ENCODE results near the gene KCNJ14. TPM values are rescaled to one million over a fixed set of nuclear protein-coding genes. Genes with fewer than 3 reads are reported as not detected.
"Not testable (repeated sequence)": the region's sequence is repeated elsewhere in the genome, so short reads cannot be mapped to it uniquely, and the experiment has no call there.

Gene KCNJ14
- total RNA-seq, 4 donors from 2014 or later, result 0.42 to 0.86 (median 0.51) TPM

GRCh38 chr19:48487544-48487943 is 32.2 kb downstream of the KCNJ14 start:
- Histone ChIP-seq H3K9me3 (no peaks in the 10 kb centered on the region), H3K4me1 (peaks cover 25 to 47% (median 38%) of the 10 kb centered on the region in 4 donors), H3K27ac (replicated peaks in 1 of 4) (peak overlapping the region; percentile 7 to 67 (median 54)), H3K27me3 (peaks cover 0 to 17% (median 4%) of the 10 kb centered on the region in 4 donors), H3K4me3 (no peak overlapping the region), H3K36me3 (no peaks in the 10 kb centered on the region)
- TF ChIP-seq POLR2AphosphoS5 (IDR thresholded peaks at IDR 0.05), result no peak
- TF ChIP-seq EP300 (IDR thresholded peaks at IDR 0.05), result no peak
- no peak for TF ChIP-seq POLR2A (IDR thresholded peaks at IDR 0.05; ENCODE audit: low read depth)
- TF ChIP-seq CTCF (IDR thresholded peaks at IDR 0.05), result no peak
- intact Hi-C loops (cut with DNase I), result no loop called here
- DNase-seq (ENCODE audit: extremely low spot score), result no peak
- WGBS, result 85% methylated on average over 6 of the region's 6 CpGs

- no peak for DNase-seq (ENCODE audit: extremely low spot score)
- Histone ChIP-seq H3K36me3 (no peaks in the 10 kb centered on the region), H3K27ac (replicated peaks in 1 of 4) (peak overlapping the region; percentile 61 to 71 (median 68)), H3K9me3 (no peaks in the 10 kb centered on the region), H3K4me1 (peaks cover 24 to 47% (median 41%) of the 10 kb centered on the region in 4 donors), H3K4me3 (no peak overlapping the region), H3K27me3 (peaks cover 0 to 17% (median 4%) of the 10 kb centered on the region in 4 donors)
- intact Hi-C loops (cut with DNase I), result no loop called here
- TF ChIP-seq POLR2AphosphoS5 (IDR thresholded peaks at IDR 0.05), result peak in 1 of 2 donors; percentile 67
- TF ChIP-seq EP300 (IDR thresholded peaks at IDR 0.05), result no peak
- WGBS, result 79% methylated on average over 6 of the region's 8 CpGs
Observed at GRCh38 chr19:48487948-48488347, 32.6 kb downstream of the KCNJ14 start.

GRCh38 chr19:48488478-48488877 is 33.1 kb downstream of the KCNJ14 start:
- peak overlapping the region; percentile 61 to 71 (median 68) for H3K27ac ChIP-seq (replicated peaks in 1 of 4)
- H3K36me3 ChIP-seq; H3K9me3 ChIP-seq; intact Hi-C loops (cut with DNase I); H3K4me3 ChIP-seq; DNase-seq (ENCODE audit: extremely low spot score): not testable (repeated sequence)
- WGBS, result 84% methylated on average over 7 of the region's 7 CpGs
- peaks cover 24 to 48% (median 44%) of the 10 kb centered on the region in 4 donors for H3K4me1 ChIP-seq
- peaks cover 0 to 17% (median 4%) of the 10 kb centered on the region in 4 donors for H3K27me3 ChIP-seq

GRCh38 chr19:48489608-48490216 is 34.3 kb downstream of the KCNJ14 start:
- TF ChIP-seq POLR2AphosphoS5 (IDR thresholded peaks at IDR 0.05), result peak in 1 of 2 donors; percentile 33
- TF ChIP-seq EP300 (IDR thresholded peaks at IDR 0.05), result no peak
- no peak for TF ChIP-seq POLR2A (IDR thresholded peaks at IDR 0.05; ENCODE audit: low read depth)
- peak; percentile 95 to 99 (median 95) for TF ChIP-seq CTCF (IDR thresholded peaks at IDR 0.05)
- Histone ChIP-seq H3K27ac (replicated peaks in 1 of 4) (no peak overlapping the region), H3K9me3 (no peaks in the 10 kb centered on the region), H3K4me3 (no peak overlapping the region), H3K4me1 (peaks cover 31 to 56% (median 54%) of the 10 kb centered on the region in 4 donors), H3K36me3 (no peaks in the 10 kb centered on the region), H3K27me3 (peaks cover 0 to 17% (median 4%) of the 10 kb centered on the region in 4 donors)
- 12% methylated on average over 12 of the region's 19 CpGs for WGBS
- no peak for DNase-seq (ENCODE audit: extremely low spot score)
- intact Hi-C loops (cut with DNase I), result loop anchor here (1.0 kb wide), 1 partner anchor 95 kb away; no protein-coding TSS in a partner anchor

DNA sequence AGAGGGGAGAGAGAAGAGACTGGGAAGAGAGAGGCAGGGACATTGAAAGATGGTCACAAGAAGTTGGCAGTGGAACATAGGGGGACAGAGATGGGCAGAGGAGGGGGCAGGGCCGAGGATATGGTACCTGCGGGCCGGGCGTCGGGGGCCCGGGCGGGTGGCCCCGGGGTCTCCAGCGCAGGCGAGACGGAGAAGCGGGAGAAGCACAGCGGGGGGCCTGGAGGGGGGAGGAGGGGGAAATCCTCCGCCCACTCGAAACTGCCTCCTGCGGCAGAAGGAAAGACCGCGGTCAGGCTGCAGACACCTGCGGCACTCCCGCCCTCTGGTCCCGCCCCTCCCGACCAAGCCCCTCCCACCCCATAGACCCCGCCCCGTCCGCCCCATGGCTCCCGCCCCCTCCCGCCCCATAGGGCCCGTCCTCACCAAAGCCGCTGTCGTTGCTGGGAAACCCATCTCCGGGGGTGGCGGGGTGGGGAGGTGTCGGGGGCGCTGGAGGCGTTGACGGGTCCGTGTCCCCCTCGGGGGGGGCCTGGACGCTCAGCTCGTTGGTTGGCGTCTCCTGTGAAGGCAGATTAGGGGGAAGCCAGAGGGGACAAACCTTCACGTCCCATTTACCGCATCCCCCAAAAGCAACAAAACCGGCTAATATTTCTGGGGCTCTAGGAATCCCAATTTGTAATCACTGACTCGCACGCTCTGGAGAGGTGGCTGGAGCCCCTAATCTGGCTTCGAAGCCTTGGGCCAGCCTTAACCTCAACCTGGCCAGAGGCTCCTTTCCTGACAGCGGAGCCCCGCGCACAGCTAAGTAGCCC is 35.8 kb downstream of the KCNJ14 start:
- Histone ChIP-seq H3K4me1 (peaks cover 32 to 69% (median 61%) of the 10 kb centered on the region in 4 donors), H3K9me3 (no peaks in the 10 kb centered on the region), H3K27ac (replicated peaks in 1 of 4) (peak overlapping the region in 1 of 4 donors; percentile 36), H3K4me3 (peak overlapping the region; percentile 2 to 34 (median 14)), H3K27me3 (peaks cover 0 to 17% (median 4%) of the 10 kb centered on the region in 4 donors), H3K36me3 (no peaks in the 10 kb centered on the region)
- no peak for DNase-seq (ENCODE audit: extremely low spot score)
- intact Hi-C loops (cut with DNase I), result no loop called here
- WGBS, result 13% methylated on average over 32 of the region's 50 CpGs
- TF ChIP-seq POLR2A (IDR thresholded peaks at IDR 0.05; ENCODE audit: low read depth), result no peak
- TF ChIP-seq POLR2AphosphoS5 (IDR thresholded peaks at IDR 0.05), result no peak
- no peak for TF ChIP-seq CTCF (IDR thresholded peaks at IDR 0.05)
- no peak for TF ChIP-seq EP300 (IDR thresholded peaks at IDR 0.05)
